HG03575 (cell line): ENCODE data around the gene BDNF.

Source experiments
- ATAC-seq: cut with Tn5 transposase; IDR thresholded peaks from one replicate; pipeline ENCODE4 v1.9.1; 2021; ENCODE audit not compliant: unreplicated experiment, insufficient number of reproducible peaks, low FRiP score; ENCODE audit errors: extremely low read depth

Gene BDNF

GRCh38 chr11:27612932-27613880 lies 87.0 kb downstream of the BDNF start:
- ATAC-seq: no peak

DNA sequence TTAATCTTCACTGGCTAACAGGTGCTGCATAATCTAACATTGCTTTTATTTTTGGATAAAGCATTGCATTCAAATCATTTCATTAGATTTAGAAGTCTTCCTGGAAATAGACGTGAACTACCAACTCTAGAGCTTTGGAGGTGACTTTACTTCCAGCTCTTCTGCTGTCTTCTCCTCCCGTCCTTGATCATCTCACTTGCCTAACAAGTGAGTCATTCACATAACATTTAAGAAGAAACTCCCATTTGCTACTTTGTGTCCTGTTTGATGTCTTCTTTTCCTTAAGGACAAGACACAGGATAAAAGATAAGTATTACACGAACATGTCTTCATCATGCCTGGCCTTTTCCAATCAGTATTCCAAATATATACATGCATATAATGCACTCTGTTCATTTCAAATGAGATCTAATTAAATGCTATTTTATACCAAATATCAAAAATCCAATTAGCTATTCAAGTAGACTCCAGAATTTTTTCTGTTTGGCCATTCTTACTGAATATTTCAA lies 88.3 kb downstream of the BDNF start:
- no peak for ATAC-seq

DNA sequence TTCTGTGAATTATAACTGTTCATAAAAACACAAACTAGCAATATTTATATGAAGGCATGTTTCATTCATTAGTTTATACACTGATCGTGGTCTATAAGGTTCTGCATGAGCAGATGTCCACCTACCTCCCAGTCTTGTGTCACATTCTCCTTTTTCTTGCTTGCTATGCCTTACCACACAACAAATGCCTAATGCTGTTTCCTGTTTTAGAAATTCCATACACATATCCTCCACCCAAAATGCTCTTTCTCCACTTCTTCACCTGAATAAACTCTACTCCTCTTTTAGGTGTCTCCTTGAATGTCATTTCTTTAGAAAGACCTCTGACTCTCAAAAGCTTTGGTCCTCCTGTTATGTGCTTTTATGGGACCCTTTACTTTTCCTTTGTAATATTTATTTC lies 88.9 kb downstream of the BDNF start:
- ATAC-seq: no peak

DNA sequence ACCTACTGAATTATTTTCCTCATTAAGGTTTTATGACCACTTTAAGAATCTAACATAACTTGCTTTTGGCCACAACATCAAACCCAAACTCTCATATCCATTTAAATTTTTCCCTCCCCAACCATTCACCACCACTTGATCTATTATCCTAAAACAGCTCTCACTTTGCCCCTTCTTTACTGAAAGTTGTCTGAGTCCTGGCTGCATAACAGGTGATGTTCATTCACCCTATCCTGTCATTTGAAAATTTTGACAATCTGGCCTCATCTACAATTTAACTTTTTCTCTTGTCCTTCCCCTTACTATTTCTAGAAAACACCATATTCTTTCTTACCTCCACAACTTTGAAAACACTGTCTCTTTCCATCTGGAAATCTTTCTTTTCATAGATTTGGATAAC lies 89.3 kb downstream of the BDNF start:
- ATAC-seq: no peak

DNA sequence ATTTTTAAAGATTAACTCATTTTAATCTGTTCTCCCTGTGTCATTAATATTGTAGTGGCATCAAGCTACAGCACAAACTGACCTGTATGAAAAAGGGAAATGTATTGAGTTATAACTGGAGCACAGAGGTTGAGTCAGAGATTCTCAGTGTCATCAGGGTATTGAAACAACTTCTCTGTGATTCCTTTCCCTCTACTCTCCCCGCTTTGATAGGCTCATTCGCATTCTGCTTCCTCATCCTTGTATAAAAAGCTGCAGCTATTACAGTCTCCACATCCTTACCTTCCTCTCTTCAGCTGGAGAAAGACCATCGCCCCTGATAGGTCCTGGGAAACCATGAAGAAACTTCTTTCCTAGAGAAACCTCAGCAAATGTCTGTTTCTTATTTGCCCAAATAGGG lies 90.0 kb downstream of the BDNF start:
- ATAC-seq: no peak

- no peak for ATAC-seq
Observed at GRCh38 chr11:27608951-27609350, 91.3 kb downstream of the BDNF start.

DNA sequence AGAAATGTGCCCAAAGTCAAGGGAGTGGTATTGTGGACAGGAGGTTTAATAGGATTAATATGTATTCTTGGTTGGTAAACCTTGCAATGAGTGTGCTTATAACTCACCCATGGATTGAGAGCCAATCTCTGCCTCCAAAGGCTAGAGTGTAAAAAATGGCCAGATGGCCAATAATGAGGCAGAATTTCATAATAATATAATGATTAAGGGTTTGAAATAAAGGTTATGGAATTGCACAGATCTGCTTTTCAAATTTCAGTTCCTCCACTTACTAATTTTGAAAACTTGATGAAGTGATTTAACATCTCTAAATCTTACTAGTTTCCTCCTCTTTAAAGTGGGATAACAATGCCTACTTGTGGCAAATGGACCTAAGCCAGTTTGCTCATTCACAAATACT lies 94.8 kb downstream of the BDNF start:
- ATAC-seq: no peak
